ENCODE measurements around the gene MRPS17. TPM values are rescaled to one million over a fixed set of nuclear protein-coding genes. Genes with fewer than 3 reads are reported as not detected.

MRPS17 gene
- total and polyA plus RNA-seq, 2 donors (not counting 1 experiment from before 2014, with no cell fraction given), result 14.6 to 17.5 TPM

DNA sequence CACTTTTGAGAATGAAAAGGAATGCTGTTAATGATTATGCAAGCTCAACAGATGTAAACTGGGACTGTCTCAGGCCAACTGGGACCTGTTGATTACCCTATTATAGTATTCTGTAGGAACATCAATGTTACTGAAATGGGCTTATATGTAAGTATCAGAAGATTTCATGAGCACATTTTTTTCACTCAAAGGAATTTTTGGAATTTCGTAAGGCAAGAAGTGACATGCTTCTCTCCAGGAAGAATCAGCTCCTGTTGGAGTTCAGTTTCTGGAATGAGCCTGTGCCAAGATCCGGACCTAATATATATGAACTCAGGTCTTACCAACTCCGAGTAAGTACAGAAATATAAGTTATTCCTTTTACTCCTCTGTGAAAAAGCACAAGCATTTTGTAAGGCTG lies 31.9 kb downstream of the MRPS17 start:
- no peak overlapping the region for H3K4me3 ChIP-seq (replicated peaks in 1 of 4; ENCODE audit: control extremely low read depth in 1 of 4, insufficient read depth in 1 of 4, low read depth in 3 of 4, low read length in 4 of 4)
- H3K4me2 ChIP-seq (ENCODE audit: extremely low read depth, insufficient read depth, low read length), result no peak overlapping the region
- TF ChIP-seq, protein P1, sequence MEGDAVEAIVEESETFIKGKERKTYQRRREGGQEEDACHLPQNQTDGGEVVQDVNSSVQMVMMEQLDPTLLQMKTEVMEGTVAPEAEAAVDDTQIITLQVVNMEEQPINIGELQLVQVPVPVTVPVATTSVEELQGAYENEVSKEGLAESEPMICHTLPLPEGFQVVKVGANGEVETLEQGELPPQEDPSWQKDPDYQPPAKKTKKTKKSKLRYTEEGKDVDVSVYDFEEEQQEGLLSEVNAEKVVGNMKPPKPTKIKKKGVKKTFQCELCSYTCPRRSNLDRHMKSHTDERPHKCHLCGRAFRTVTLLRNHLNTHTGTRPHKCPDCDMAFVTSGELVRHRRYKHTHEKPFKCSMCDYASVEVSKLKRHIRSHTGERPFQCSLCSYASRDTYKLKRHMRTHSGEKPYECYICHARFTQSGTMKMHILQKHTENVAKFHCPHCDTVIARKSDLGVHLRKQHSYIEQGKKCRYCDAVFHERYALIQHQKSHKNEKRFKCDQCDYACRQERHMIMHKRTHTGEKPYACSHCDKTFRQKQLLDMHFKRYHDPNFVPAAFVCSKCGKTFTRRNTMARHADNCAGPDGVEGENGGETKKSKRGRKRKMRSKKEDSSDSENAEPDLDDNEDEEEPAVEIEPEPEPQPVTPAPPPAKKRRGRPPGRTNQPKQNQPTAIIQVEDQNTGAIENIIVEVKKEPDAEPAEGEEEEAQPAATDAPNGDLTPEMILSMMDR (conservative IDR thresholded peaks at IDR 0.05 in 1 of 2, IDR thresholded peaks at IDR 0.05 in 1 of 2; ENCODE audit: low read depth in 1 of 2, low read length in 2 of 2), result no peak
- TF ChIP-seq EZH2 (IDR thresholded peaks at IDR 0.05; ENCODE audit: low read length, missing control alignments), result no peak
- H3K9me3 ChIP-seq (ENCODE audit: control insufficient read depth, insufficient read depth, low read depth, low read length), result no peaks in the 10 kb centered on the region
- H2AFZ ChIP-seq (ENCODE audit: low read length), result no peak overlapping the region
- H3K4me1 ChIP-seq (ENCODE audit: control insufficient read depth, extremely low read depth, insufficient read depth, low read length), result no peaks in the 10 kb centered on the region
- H3K79me2 ChIP-seq (ENCODE audit: control insufficient read depth, insufficient read depth, low read length), result no peaks in the 10 kb centered on the region
- H3K9ac ChIP-seq (ENCODE audit: insufficient read depth, low read length), result no peak overlapping the region
- H3K36me3 ChIP-seq (ENCODE audit: control insufficient read depth, insufficient read depth, low read length), result peaks cover 7% of the 10 kb centered on the region
- no peaks in the 10 kb centered on the region for H3K27me3 ChIP-seq (ENCODE audit: control insufficient read depth, insufficient read depth, low read length)
- H3K27ac ChIP-seq (ENCODE audit: insufficient read depth, low read length), result no peak overlapping the region
- H4K20me1 ChIP-seq (ENCODE audit: control insufficient read depth, extremely low read depth, insufficient read depth, low read length), result no peaks in the 10 kb centered on the region
- no peak for DNase-seq (ENCODE audit: low read depth in 2 of 2)

DNA sequence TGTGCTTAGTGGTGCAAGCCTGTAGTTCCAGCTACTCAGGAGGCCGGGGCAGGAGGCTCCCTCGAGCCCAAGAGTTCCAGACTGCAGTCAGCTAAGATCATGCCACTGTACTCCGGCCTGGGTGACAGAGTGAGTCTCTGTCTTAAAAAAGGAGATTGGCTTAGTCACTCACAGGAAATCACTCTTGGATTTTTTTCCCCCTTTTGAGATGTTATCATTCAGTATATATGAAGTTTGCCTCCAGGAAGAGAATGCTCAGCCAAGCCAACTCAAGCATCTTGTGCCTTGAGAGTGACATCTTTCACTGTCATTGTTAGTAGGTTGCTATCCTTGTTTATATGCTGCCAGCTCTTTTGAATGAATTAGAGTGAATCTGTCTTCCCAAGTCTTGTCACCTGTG lies 40.7 kb downstream of the MRPS17 start:
- no peaks in the 10 kb centered on the region for H3K27me3 ChIP-seq (ENCODE audit: control insufficient read depth, insufficient read depth, low read length)
- no peak overlapping the region for H2AFZ ChIP-seq (ENCODE audit: low read length)
- no peaks in the 10 kb centered on the region for H3K79me2 ChIP-seq (ENCODE audit: control insufficient read depth, insufficient read depth, low read length)
- H3K36me3 ChIP-seq (ENCODE audit: control insufficient read depth, insufficient read depth, low read length), result peaks cover 2% of the 10 kb centered on the region
- no peak overlapping the region for H3K4me2 ChIP-seq (ENCODE audit: extremely low read depth, insufficient read depth, low read length)
- no peak overlapping the region for H3K4me3 ChIP-seq (replicated peaks in 1 of 4; ENCODE audit: control extremely low read depth in 1 of 4, insufficient read depth in 1 of 4, low read depth in 3 of 4, low read length in 4 of 4)
- no peak for DNase-seq (ENCODE audit: low read depth in 2 of 2)
- H4K20me1 ChIP-seq (ENCODE audit: control insufficient read depth, extremely low read depth, insufficient read depth, low read length), result no peaks in the 10 kb centered on the region
- no peaks in the 10 kb centered on the region for H3K4me1 ChIP-seq (ENCODE audit: control insufficient read depth, extremely low read depth, insufficient read depth, low read length)
- no peak for TF ChIP-seq EZH2 (IDR thresholded peaks at IDR 0.05; ENCODE audit: low read length, missing control alignments)
- TF ChIP-seq, protein P1 (conservative IDR thresholded peaks at IDR 0.05 in 1 of 2, IDR thresholded peaks at IDR 0.05 in 1 of 2; ENCODE audit: low read depth in 1 of 2, low read length in 2 of 2), result no peak
- no peak overlapping the region for H3K27ac ChIP-seq (ENCODE audit: insufficient read depth, low read length)
- H3K9me3 ChIP-seq (ENCODE audit: control insufficient read depth, insufficient read depth, low read depth, low read length), result no peaks in the 10 kb centered on the region
- H3K9ac ChIP-seq (ENCODE audit: insufficient read depth, low read length), result no peak overlapping the region

DNA sequence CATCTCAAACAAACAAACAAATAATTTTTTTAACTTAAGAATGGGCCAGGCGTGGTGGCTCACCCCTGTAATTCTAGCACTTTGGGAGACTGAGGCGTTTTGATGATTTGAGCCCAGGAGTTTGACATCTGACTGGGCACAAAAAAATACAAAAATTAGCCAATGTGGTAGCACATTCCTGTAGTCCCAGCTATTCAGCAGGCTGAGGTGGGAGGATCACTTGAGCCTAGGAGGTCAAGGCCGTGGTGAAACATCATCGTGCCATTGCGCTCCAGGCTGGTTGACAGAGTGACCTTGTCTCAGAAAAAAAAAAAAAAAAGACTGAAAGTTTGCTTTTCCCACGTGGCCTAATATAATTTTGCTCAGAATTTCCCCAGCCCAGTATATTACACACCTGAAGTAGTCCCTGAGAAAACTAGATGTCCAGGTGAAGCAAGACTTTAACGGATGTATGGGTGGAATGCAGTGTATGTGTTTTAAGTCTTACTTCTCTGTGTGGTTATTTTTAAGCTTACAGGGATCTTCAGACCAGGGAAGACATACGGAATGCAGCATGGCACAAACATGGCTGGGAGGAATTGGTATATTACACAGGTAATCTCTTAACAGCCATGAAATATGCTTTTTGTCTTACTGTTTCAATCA lies 45.3 kb downstream of the MRPS17 start:
- Histone ChIP-seq H3K27ac (ENCODE audit: insufficient read depth, low read length) (no peak overlapping the region), H3K4me2 (ENCODE audit: extremely low read depth, insufficient read depth, low read length) (no peak overlapping the region), H4K20me1 (ENCODE audit: control insufficient read depth, extremely low read depth, insufficient read depth, low read length) (no peaks in the 10 kb centered on the region), H3K36me3 (ENCODE audit: control insufficient read depth, insufficient read depth, low read length) (no peaks in the 10 kb centered on the region), H3K9ac (ENCODE audit: insufficient read depth, low read length) (no peak overlapping the region), H3K27me3 (ENCODE audit: control insufficient read depth, insufficient read depth, low read length) (no peaks in the 10 kb centered on the region), H3K9me3 (ENCODE audit: control insufficient read depth, insufficient read depth, low read depth, low read length) (no peaks in the 10 kb centered on the region), H2AFZ (ENCODE audit: low read length) (no peak overlapping the region), H3K79me2 (ENCODE audit: control insufficient read depth, insufficient read depth, low read length) (no peaks in the 10 kb centered on the region), H3K4me3 (replicated peaks in 1 of 4; ENCODE audit: control extremely low read depth in 1 of 4, insufficient read depth in 1 of 4, low read depth in 3 of 4, low read length in 4 of 4) (no peak overlapping the region), H3K4me1 (ENCODE audit: control insufficient read depth, extremely low read depth, insufficient read depth, low read length) (no peaks in the 10 kb centered on the region)
- DNase-seq (ENCODE audit: low read depth in 2 of 2), result no peak
- TF ChIP-seq, protein P1 (conservative IDR thresholded peaks at IDR 0.05 in 1 of 2, IDR thresholded peaks at IDR 0.05 in 1 of 2; ENCODE audit: low read depth in 1 of 2, low read length in 2 of 2), result no peak
- no peak for TF ChIP-seq EZH2 (IDR thresholded peaks at IDR 0.05; ENCODE audit: low read length, missing control alignments)

All from fibroblast of lung (primary cell).